Gastrocnemius medialis (tissue), 4 donors: Measurements from ENCODE around the gene PNCK.

ENCODE experiments used
- CTCF ChIP-seq, 5 experiments: fragments of 450-650 bp in 3 of 5; fragments of 200-600 bp in 2 of 5; sonication (generic) in 2 of 5; IDR thresholded peaks in 4 of 5; conservative IDR thresholded peaks in 1 of 5; 1 replicate in 4 of 5; 2 replicates in 1 of 5; pipeline ENCODE4 v1.5.1; 2016 to 2019; ENCODE audit warnings: antibody characterized with exemption in 5 of 5, mild to moderate bottlenecking in 3 of 5, moderate library complexity in 3 of 5
- POLR2A ChIP-seq, 2 donors: fragments of 450-650 bp; IDR thresholded peaks; one replicate each; pipeline ENCODE4 v1.6.1; 2017; ENCODE audit warnings: antibody characterized with exemption in 2 of 2, mild to moderate bottlenecking in 2 of 2, moderate library complexity in 2 of 2

GRCh38 chrX:153645921-153646488 is 27.6 kb downstream of the PNCK start:
- TF ChIP-seq CTCF (IDR thresholded peaks at IDR 0.05 in 4 of 5, conservative IDR thresholded peaks at IDR 0.05 in 1 of 5), result no peak
- TF ChIP-seq POLR2A (IDR thresholded peaks at IDR 0.05), result no peak
